SIG-M5 treated with dmso at 0.1 percent for 504 hours (cell line): ENCODE results near the gene KCTD10.
"Not testable (repeated sequence)": the region's sequence is repeated elsewhere in the genome, so short reads cannot be mapped to it uniquely, and the experiment has no call there.

Experiments used
- DNase-seq: peaks from one replicate; lab custom pipeline; 2025; ENCODE audit not compliant: unreplicated experiment; lab: John Stamatoyannopoulos, UW

KCTD10 gene

DNA sequence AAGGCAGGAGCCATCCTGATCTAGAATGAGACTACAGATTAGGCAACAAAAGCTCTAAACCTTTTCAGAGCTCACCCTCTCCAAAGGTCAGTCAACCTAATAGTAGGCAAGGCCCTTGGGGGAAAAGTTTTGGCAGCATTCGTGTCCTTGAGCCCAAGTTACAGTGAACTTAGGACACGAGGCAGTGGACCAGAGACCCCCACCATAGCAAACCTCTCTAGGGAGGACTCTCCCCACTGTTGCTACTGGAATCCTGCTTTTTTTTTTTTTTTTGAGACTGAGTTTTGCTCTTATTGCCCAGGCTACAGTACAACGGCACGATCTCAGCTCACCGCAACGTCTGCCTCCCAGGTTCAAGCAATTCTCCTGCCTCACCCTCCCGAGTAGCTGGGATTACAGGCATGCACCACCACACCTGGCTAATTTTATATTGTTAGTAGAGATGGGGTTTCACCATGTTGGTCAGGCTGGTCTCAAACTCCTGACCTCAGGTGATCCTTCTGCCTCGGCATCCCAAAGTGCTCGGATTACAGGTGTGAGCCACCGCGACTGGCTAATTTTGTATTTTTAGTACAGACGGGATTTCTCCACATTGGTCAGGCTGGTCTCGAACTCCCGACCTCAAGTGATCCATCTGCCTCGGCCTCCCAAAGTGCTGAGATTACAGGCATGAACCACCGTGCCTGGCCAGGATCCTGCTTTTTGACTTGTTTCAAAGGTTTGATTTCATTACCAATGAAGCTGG lies 3.4 kb downstream of the KCTD10 start:
- not testable (repeated sequence) for DNase-seq

DNA sequence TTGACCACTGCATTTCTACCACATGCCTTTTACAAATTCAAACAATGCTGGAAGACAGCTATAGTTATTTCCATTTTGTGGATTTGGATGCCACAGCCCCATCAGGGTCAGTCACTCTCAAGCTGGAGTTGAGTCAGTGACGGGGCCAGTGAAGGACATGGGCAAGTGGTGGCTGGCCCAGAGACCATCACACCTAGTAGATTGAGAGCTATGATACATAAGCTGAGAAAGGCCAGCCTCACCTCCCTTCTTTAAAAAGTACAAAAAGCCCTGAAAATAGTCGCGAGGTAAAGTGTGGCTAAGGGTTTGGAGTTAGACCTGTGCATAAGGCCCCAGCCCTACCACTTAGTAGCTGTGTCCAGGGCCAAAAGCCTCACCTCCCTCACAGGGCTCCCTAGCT lies 4.1 kb downstream of the KCTD10 start:
- DNase-seq = no peak

DNA sequence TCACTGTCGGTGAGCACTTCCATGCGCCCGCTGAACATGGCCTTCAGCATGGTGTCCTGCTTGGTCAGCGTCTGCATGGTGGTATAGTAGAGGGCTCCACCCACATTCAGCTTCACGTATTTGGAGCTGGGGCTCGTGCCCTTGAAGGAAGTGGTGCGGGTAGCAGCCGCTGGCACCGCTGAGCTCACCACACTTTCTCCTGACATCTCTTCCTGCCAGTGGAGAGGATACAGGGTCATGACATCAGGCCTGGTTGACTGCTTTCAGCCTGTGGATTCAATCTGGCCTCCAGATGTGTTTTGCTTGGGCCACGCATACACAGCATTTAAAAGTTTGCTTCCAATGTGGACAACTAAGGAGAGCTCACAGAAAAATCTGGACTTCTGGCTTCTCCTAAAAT lies 7.6 kb downstream of the KCTD10 start:
- no peak for DNase-seq

DNA sequence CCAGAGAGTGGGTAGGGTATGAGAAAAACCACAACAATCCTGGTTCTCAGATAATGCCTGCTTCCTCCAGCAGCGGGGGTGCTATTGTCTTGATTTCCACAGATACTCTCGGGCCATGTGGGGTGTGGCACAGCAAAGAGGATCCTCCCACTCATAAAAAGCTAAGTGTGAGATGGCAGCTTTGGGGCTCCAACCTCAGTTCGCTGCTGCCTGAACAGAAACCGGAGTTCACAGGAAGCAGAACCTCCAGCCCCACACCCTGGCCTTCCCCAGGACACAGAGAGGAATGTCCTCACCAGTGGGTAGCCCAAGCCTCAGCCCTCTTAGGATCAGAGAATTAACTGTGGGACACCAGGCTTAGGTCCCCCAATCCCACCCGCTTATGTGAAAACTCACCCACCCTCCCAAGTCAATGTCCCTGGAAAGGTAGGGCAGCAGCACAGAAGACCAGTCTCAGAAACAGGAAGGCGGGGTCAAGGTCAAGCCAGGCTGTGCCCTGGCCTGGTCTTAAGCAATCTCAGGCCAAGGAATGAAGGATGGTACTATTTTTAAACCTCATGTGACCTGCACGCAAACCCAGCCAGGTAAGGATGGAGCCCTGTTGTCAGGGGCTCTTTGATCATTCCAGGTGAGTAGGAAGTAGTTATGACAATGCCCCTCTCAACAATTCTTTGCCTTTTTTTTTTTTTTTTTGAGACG lies 9.0 kb downstream of the KCTD10 start:
- DNase-seq = no peak

DNA sequence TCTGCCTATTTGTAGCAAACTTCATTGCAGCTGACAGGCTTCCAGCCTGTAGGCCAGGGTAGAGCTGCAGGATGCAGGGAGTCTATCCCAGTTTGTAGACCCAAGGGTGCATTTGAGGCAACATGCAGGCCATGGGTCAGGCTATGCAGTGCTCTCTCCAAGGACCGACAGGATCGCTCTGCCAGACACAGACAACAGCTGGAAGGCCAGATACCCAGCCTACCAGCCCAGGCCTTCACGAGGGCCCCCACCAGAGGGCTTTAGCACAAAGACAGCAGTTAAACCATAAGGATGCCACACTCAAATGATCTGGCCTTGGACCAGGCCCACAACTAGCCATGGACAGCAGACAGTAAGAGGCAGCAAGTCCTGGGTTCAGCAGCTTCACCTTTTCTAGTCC lies 10.3 kb downstream of the KCTD10 start:
- no peak for DNase-seq

DNA sequence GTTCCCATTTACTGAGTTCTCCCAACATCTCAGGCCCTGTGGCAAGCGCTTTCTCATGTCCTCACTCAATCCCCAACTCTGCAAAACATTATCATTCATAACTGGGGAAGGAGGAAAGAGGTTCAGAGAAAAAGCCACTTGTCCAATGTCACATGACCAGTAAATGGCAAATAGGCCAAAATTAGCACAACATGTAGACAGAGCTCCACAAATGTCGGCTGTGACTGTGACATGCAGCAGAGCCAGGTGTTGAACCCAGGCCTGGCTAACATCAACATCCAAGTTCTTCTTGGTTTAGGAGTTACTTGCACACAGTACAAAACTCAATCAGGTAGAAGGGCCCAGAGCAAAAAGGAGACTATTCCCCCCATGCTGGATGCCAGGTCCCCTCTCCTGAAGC lies 10.8 kb downstream of the KCTD10 start:
- no peak for DNase-seq

DNA sequence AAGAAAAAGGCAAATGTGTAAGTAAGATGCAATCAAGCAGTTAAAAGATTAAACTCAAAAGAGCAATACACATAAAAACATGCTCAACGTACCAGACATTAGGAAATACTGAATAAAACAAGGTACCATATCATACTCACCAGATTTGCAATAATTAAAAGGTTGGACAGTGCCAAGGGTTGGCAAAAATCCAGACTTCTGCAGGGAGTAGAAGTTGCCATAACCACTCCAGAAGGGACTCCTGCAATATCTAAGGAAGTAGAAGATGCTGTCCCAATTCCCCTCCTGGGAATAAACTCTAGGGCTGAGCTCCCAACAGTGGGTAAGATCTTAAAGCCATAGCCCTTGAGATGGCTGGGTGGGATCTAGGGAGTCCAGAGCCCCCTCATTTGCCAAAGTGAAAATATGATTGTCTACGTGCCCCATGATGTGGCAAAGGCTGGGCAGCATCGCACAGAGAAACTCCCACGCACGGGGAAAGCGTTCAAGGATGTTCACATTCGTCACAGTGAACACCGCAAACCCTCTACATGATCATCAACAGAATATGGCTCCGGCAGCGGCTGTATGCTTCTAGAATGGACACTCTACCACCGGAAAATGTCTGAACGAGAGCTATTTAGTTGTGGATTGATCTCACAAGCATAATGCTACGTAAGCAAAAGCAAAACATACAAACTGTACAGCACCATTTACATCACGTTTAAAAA lies 12.3 kb downstream of the KCTD10 start:
- no peak for DNase-seq

DNA sequence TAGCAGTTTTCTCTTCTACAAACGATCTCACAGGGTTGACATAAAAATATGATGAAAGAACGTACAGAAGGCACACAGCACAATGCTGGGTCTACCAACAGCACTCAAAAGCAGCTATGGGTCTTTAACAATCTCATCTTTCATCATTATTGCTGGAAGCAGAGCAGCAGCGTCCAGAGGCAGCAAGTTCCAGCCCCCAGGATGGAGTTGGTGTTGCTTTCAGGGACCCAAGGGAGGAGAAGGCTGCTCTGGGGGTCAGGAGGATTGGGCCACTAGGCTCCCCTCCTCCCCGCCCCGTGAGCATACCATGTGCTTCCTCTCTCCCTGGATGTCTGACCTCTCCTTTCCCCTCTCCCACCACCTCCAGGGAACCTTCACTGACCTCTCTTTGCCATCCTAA lies 13.3 kb downstream of the KCTD10 start:
- DNase-seq = no peak

DNA sequence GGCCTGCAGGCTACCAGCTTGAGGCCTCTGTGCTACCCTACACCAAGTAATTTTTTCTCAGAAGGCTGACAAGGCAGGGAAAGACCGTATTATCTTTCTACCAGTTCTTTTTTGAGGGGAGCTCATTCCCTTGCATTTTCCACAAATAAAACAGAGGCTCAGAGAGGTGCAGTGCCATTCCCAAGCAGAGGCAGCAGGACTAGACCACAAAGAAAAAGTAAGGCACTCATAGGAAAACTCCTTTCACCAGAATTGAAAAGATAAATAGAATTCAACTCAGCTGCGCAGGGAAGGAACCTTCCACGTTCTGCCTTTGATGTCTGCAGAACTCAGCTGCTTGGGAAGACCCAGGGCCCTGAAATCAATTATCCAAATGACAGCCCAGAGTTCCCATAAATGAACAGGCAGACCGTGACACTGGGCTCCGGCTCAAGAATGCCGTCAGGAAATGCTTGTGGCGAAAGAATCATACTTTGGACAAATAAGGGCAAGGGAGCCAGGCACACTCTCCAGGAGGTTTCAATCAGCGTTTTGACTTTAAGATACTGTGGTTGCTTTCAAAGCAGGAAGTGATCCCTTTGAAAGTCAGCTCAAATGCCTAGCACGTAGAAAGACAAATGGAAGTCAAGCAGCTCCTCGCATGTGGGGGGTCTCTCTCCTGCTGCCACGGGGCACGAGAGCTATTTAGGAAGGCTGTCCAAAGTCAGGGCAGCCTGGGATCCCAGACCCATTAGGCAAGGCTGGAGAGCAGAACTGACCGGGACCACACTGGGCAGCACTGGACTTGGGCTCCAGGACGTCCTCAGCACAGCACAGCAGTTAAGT lies 14.0 kb downstream of the KCTD10 start:
- peak; percentile 46 for DNase-seq

DNA sequence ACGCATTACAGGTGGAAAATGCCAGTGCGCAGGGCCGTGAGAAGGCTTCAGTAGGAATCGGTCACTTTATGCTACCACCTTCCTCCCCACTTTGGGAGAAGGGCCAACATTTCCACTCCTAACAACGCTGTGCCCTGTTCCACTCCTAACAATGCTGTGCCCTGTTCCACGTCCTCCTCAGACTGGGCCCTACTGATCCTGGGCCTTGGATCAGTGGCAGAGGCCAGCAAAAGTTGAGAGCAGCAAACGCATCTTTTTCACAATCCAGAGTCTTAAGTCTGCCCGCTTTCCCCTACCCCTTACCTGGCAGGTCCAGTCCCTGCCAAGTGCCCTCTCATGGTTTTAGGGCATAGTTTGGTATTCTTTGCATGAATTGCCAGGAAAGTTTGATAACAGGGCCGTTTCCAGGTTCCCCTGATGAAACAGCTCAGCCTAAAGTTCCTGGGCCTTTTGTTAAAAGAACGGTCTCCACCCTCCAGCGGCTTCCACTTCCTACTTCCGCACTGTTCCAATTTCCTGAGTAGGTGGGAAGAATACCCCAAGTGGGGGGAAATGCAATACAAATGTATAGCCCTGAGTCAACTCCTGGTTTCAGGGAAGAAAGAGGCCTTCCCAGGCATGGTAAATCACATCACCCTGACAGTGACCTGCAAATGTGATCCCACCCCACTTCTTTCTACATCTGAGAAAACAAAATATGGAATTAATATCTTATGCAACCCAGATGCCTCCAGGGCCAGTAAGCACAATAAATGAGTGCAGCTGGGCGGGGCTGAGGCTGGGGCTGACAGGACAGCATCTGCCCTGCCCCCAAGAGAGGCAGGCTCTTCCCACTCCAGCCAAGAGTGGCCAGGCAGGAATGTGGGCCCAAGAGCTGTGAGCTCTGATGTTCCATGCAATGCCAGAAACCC lies 15.0 kb downstream of the KCTD10 start:
- peak; percentile 47 for DNase-seq

DNA sequence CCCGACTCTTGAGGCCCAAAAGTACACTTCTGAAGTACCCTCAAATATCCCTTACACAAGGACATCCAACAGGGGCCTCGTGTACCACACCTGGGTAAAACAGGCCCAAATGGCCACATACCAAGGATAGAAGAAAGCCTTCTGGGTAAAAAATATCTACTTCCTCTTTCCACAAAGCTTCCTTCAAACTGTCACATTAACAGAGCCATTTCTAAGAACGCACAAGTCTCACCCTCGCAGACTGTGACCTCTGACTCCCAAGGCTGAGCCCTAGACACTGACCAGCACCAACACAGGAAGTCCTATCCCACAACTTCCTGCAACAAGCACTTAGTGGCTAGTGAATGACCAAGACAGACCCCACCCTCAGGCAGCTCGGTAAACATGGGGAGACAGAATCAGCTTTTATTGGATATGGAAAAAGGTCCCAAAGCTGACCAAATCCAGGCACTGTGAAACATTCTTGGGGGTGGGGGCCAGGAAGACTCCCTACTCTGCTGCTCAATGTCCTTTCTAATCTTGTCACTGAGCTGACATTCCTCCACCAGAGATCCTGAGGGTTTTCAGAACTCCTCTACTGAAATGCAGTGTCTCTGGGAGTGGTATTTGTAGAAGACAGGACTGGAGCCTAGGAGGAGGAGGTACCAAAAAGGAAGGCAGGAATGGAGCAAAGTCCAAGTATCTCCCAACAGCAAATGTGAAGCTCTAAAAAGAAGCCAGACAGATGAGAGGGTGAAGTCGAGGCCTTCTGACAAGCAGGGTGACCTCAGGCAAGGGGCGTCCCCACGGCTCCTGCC lies 15.9 kb downstream of the KCTD10 start:
- DNase-seq = peak; percentile 59

DNA sequence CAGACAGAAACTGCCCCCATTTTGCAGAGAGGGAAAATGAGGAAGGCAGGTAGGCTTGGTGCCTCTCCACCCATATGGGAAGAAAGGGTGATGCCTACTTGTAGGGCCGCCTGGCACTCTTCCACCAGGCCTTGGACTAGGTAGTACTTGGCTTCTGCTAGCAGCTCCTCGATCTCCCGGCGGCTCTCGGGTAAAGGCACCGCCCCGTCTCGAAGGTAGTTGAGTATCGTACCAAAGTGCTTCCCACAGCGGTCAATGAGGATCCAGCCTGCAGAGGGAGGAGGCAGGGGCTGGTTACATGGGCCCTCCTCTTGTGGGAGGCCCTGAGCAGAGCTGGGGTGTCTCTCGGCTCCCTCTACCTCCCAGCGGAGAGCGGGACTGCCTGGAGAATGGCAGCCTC lies 16.6 kb downstream of the KCTD10 start:
- no peak for DNase-seq

DNA sequence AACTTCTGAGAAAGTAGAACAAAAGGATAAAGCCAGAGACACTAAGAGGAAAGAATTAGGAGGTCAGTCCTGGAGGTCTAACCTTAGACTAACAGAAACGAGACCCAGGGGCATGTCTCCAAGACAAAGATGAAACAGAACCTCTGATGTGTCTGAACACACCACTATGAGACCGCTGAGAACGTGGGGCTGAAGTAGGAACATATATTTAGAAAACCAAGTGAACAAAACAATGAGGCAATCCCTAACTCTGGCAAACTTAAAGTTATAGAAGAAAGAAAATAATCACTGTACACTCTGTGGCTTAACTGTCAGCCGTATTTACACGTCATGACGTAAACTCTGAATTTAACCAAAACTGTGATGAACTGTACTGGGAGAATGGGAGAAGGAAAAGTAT lies 17.9 kb downstream of the KCTD10 start:
- no peak for DNase-seq

DNA sequence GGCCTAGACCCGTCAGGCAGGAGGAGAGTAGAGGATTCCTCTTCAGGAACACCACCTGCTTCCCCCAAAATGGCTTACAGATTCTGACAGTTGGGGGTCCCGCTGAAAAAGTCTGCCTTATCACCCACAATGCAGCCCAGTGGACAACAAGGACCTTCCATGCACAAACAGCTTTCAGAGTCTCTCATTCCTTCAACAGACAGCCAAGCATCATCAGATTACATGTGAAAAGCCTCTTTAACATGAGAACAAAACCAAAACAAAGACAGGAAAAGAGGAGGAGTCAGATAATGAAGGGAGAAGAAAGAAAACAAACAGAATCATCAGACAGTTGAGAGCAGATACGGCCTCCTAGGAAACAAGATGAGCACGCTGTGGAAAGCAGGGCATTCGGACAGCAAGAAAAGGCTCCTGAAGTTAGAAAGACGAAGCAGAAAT lies 18.3 kb downstream of the KCTD10 start:
- no peak for DNase-seq

DNA sequence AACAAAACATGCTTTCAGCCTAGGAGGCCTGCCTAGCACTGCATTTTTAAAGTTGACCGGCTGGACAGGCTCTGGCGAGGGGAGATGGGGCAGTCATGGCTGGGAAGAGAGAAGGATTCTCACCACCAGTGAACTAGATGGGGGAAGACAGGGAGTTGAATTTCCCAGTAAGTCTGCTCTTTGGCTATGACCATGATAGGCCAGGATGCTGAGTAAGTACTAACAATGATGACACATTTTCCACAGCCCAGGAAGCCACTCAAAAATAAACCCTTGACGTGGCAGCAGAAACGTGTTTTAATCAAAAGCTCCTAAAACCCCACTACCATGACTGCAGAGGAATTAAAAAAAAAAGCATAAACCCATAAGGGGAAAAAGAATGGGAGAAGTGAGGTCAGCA lies 19.0 kb downstream of the KCTD10 start:
- DNase-seq = no peak

DNA sequence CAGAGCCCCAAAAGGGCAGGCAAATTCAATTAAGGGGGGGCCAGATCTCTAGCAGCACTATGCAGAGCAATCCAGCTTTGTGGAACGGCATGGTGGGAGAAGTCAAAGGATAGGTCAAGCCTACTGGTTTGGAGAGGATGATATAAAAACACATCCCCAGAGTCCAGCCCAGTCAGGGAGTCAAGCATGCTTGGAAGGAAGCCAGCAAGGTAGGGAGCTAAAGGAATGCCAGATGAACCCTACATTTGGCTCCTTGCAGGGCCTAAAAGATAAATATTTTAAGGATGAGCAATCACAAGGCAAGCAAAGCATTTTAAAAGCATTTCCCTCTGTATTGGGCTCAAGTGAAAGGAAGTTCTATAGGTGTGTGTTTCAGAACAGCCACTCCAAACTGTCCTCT lies 21.4 kb downstream of the KCTD10 start:
- DNase-seq = no peak

DNA sequence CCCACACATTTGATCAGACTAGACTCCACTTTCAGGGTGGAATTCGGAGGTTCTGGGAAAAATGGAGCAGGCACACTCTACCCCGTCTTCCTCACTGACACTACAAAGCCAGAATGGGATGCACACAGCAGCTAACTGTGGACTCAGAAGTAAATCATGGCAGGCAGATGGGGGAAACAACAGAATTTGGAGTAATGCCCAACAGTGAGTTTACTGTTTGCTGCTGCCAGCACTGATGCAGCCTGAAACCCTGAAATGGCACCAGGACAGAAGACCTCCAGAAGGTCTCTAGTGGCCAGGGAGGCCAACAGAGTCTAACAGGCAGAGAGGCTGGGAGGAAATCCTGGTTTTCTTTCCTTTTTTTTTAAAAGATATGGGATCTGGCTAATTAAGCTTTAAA lies 24.6 kb downstream of the KCTD10 start:
- DNase-seq = no peak

DNA sequence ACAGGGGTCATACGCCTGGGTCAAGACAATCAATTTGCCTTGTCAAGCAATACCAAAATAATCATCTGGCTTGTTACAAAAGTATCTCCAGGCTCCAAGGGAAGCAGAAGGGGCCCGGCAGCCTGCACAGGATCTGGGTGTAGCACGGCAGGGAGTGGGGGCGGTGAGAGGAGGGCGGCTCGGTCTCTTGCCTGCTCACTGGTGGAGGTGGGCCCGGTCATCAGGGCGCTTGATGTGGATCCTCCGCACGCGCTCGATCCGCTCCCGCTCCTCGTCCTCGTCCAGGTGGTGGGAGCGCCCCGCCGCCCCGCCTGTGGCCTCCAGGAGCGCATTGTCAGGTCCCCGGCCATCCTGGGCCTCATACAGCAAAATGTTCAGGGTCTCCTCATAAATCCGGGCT lies 25.7 kb downstream of the KCTD10 start:
- no peak for DNase-seq

DNA sequence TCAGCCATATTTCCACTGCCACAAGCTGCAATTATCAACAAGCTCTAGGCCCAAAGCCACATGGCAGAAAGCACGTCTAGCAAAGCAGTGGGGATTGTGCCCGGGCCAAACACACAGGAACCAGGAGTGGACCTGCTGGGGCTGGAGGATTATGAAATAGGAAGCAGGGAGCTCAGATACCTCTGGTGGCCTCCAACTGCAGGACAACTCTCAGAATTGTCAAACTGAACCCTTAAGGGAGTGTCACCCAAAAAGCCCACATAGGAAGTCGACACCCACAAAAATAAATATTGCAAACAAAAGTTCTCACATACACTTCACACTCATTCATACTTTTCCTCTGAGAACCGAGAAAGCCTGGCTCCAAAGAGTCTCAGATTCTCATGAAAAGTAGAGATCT lies 26.1 kb downstream of the KCTD10 start:
- DNase-seq = no peak
